Measurements from ENCODE around the gene TMEM254.

TMEM254 gene

GRCh38 chr10:80141696-80142460 lies 63.4 kb downstream of the TMEM254 start:
- TF ChIP-seq CTCF (conservative IDR thresholded peaks at IDR 0.05): no peak
- H3K27ac ChIP-seq: no peak overlapping the region
